HEK293 (cell line): ENCODE results near the gene DGKG.

Source experiments
- CTCF ChIA-PET: fragments of 350-600 bp; formaldehyde crosslinking; extraction: SDS; loops from one replicate; lab custom pipeline; 2021; ENCODE audit warnings: antibody characterized with exemption; lab: Yijun Ruan, JAX
- POLR2A ChIA-PET: fragments of 300-600 bp; formaldehyde crosslinking; extraction: SDS; loops from one replicate; lab custom pipeline; 2020; ENCODE audit warnings: antibody characterized with exemption, inconsistent platforms; lab: Yijun Ruan, JAX
- H3K27ac ChIP-seq: fragments of 200-500 bp; sonication (Bioruptor generic); 2 replicates; pipeline ENCODE4 v1.5.1; 2014; ENCODE audit warnings: low read depth, low read length, control low read depth, inconsistent platforms; ENCODE audit errors: extremely low read depth
- H3K36me3 ChIP-seq, 2 experiments: fragments of 200-500 bp in 1 of 2; sonication (Bioruptor generic) in 1 of 2; 1 replicate in 1 of 2; 2 replicates in 1 of 2; pipeline ENCODE4 v1.5.1; 2014 to 2017; ENCODE audit warnings: inconsistent platforms in 2 of 2, low read length in 2 of 2; ENCODE audit not compliant: control insufficient read depth in 2 of 2, insufficient read depth in 1 of 2
- H3K4me1 ChIP-seq: fragments of 200-500 bp; sonication (Bioruptor generic); 2 replicates; pipeline ENCODE4 v1.5.1; 2014; ENCODE audit warnings: mild to moderate bottlenecking, low read length, inconsistent platforms; ENCODE audit not compliant: control insufficient read depth, insufficient read depth
- H3K4me3 ChIP-seq: 2 replicates; pipeline ENCODE4 v1.5.1; 2011; ENCODE audit warnings: low read depth, mild to moderate bottlenecking, control low read depth, low read length, moderate library complexity
- H3K9me3 ChIP-seq: fragments of 200-500 bp; sonication (Bioruptor generic); 2 replicates; pipeline ENCODE4 v1.5.1; 2014; ENCODE audit warnings: low read depth, low read length, inconsistent platforms; ENCODE audit not compliant: control insufficient read depth, insufficient read depth
- BCL11A ChIP-seq: fragments of 450-650 bp; formaldehyde crosslinking; IDR thresholded peaks from 2 replicates; pipeline ENCODE4 v1.5.1; 2016; ENCODE audit warnings: low read depth, missing biosample characterization, missing genetic modification characterization
- EGR2 ChIP-seq: fragments of 450-650 bp; formaldehyde crosslinking; IDR thresholded peaks from 2 replicates; pipeline ENCODE4 v1.5.1; 2016; ENCODE audit warnings: low read depth, missing biosample characterization, missing genetic modification characterization
- IKZF3 ChIP-seq: fragments of 450-650 bp; IDR thresholded peaks from 2 replicates; pipeline ENCODE4 v1.5.0; 2018; ENCODE audit warnings: missing biosample characterization, mild to moderate bottlenecking, missing genetic modification characterization, moderate library complexity
- KLF1 ChIP-seq: fragments of 450-650 bp; formaldehyde crosslinking; IDR thresholded peaks from 2 replicates; pipeline ENCODE4 v1.5.1; 2016; ENCODE audit warnings: missing biosample characterization, missing genetic modification characterization
- SALL2 ChIP-seq: fragments of 450-650 bp; formaldehyde crosslinking; IDR thresholded peaks from 2 replicates; pipeline ENCODE4 v1.5.0; 2017; ENCODE audit warnings: missing biosample characterization, mild to moderate bottlenecking, missing genetic modification characterization, borderline replicate concordance
- SCRT2 ChIP-seq: fragments of 450-650 bp; formaldehyde crosslinking; IDR thresholded peaks from 2 replicates; pipeline ENCODE4 v1.5.1; 2016; ENCODE audit warnings: missing biosample characterization, missing genetic modification characterization
- SP3 ChIP-seq: fragments of 450-650 bp; formaldehyde crosslinking; IDR thresholded peaks from 2 replicates; pipeline ENCODE4 v1.5.1; 2016; ENCODE audit warnings: missing biosample characterization, missing genetic modification characterization
- TCF7L2 ChIP-seq: IDR thresholded peaks from 2 replicates; pipeline ENCODE4 v1.6.1; 2011; ENCODE audit warnings: low read depth, mild to moderate bottlenecking, inconsistent platforms, low read length, moderate library complexity, borderline replicate concordance
- ZFHX2 ChIP-seq: fragments of 450-650 bp; formaldehyde crosslinking; conservative IDR thresholded peaks from 2 replicates; pipeline ENCODE4 v1.5.1; 2016; ENCODE audit warnings: missing biosample characterization, missing genetic modification characterization
- ZFP41 ChIP-seq: fragments of 450-650 bp; formaldehyde crosslinking; IDR thresholded peaks from 2 replicates; pipeline ENCODE4 v1.5.1; 2016; ENCODE audit warnings: missing biosample characterization, missing genetic modification characterization, borderline replicate concordance
- ZNF175 ChIP-seq: fragments of 450-650 bp; formaldehyde crosslinking; IDR thresholded peaks from 2 replicates; pipeline ENCODE4 v1.5.1; 2016; ENCODE audit warnings: missing biosample characterization, missing genetic modification characterization
- ZNF311 ChIP-seq: fragments of 450-650 bp; formaldehyde crosslinking; IDR thresholded peaks from 2 replicates; pipeline ENCODE4 v1.5.1; 2017; ENCODE audit warnings: missing biosample characterization, missing genetic modification characterization, borderline replicate concordance
- ZNF391 ChIP-seq: fragments of 450-650 bp; formaldehyde crosslinking; IDR thresholded peaks from 2 replicates; pipeline ENCODE4 v1.5.1; 2016; ENCODE audit warnings: low read depth, missing biosample characterization, missing genetic modification characterization, borderline replicate concordance
- ZNF433 ChIP-seq: fragments of 450-650 bp; formaldehyde crosslinking; IDR thresholded peaks from 2 replicates; pipeline ENCODE4 v1.5.1; 2016; ENCODE audit warnings: missing biosample characterization, missing genetic modification characterization, low read depth
- ZNF623 ChIP-seq: fragments of 450-650 bp; formaldehyde crosslinking; IDR thresholded peaks from 2 replicates; pipeline ENCODE4 v1.5.1; 2016; ENCODE audit warnings: missing biosample characterization, missing genetic modification characterization
- ZXDB ChIP-seq: fragments of 450-650 bp; formaldehyde crosslinking; IDR thresholded peaks from 2 replicates; pipeline ENCODE4 v1.5.1; 2016; ENCODE audit warnings: missing biosample characterization, missing genetic modification characterization
- TF ChIP-seq, protein P1 (sequence below): fragments of 450-650 bp; formaldehyde crosslinking; IDR thresholded peaks from 2 replicates; pipeline ENCODE4 v1.5.1; 2016; ENCODE audit warnings: missing biosample characterization, missing genetic modification characterization
- TF ChIP-seq, protein P2 (sequence below): fragments of 450-650 bp; formaldehyde crosslinking; IDR thresholded peaks from 2 replicates; pipeline ENCODE4 v1.5.1; 2016; ENCODE audit warnings: missing biosample characterization, missing genetic modification characterization, borderline replicate concordance

The DGKG gene

GRCh38 chr3:186257866-186258265 is 104.2 kb downstream of the DGKG start:
- Histone ChIP-seq H3K4me3 (no peak overlapping the region), H3K27ac (no peak overlapping the region), H3K9me3 (no peaks in the 10 kb centered on the region), H3K4me1 (no peaks in the 10 kb centered on the region), H3K36me3 (no peaks in the 10 kb centered on the region)
- POLR2A ChIA-PET: no interaction called here
- CTCF ChIA-PET: interaction anchor here (0.6 to 5.7 kb wide), 6 partner anchors 14 to 359 kb away, joined by 3 to 81 read pairs (median 5); no protein-coding TSS in a partner anchor
- TF ChIP-seq ZNF433 (tag by site-specific recombination) (no peak), ZFP41 (no peak), ZNF623 (no peak), ZXDB (tag by site-specific recombination) (no peak), IKZF3 (no peak), SP3 (tag by site-specific recombination) (no peak), BCL11A (tag by site-specific recombination) (no peak), ZNF391 (tag by site-specific recombination) (no peak), SALL2 (tag by site-specific recombination) (no peak), SCRT2 (no peak)
- TF ChIP-seq, protein P1, sequence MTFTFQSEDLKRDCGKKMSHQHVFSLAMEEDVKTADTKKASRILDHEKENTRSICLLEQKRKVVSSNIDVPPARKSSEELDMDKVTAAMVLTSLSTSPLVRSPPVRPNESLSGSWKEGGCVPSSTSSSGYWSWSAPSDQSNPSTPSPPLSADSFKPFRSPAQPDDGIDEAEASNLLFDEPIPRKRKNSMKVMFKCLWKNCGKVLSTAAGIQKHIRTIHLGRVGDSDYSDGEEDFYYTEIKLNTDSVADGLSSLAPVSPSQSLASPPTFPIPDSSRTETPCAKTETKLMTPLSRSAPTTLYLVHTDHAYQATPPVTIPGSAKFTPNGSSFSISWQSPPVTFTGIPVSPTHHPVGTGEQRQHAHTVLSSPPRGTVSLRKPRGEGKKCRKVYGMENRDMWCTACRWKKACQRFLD (tag by site-specific recombination): no peak
- TF ChIP-seq, protein P2, sequence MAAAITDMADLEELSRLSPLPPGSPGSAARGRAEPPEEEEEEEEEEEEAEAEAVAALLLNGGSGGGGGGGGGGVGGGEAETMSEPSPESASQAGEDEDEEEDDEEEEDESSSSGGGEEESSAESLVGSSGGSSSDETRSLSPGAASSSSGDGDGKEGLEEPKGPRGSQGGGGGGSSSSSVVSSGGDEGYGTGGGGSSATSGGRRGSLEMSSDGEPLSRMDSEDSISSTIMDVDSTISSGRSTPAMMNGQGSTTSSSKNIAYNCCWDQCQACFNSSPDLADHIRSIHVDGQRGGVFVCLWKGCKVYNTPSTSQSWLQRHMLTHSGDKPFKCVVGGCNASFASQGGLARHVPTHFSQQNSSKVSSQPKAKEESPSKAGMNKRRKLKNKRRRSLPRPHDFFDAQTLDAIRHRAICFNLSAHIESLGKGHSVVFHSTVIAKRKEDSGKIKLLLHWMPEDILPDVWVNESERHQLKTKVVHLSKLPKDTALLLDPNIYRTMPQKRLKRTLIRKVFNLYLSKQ (tag by site-specific recombination): no peak

DNA sequence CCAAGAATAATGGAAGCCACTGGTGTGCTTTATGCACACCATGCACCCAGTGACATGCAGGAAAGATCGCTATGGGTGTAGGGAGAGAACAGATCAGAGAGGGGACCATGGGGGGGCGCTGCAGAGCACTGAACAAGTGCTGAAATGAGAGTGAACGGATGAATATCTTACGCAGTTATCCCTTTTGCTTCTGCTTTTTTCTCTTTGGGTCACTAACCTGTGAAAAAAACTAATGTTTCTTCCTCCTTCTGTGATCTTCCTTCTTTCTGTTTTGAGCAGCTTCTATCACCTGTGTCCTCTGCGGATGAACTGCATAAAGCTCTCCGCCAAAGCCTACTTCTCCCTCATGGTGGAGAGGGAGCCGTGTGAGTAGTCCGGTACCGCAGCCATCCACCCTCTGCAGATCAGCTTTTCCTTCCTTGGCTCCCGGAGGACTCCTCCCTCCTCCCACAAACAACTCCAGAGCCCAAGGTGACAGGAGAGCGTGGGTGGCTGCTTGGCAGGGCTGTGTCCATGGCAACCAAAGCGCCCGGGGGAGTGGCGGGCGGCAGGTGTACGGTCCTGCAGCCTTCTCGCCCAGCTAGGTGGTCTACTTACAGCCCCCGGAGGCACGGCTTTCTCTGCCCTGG is 106.2 kb downstream of the DGKG start:
- Histone ChIP-seq H3K36me3 (no peaks in the 10 kb centered on the region), H3K4me1 (no peaks in the 10 kb centered on the region)
- ChIA-PET CTCF (interaction anchor here (0.6 to 2.0 kb wide), 11 partner anchors 8 to 709 kb away, joined by 3 to 14 read pairs (median 4); no protein-coding TSS in a partner anchor), POLR2A (no interaction called here)
- TF ChIP-seq, protein P1 (tag by site-specific recombination): no peak
- TF ChIP-seq KLF1 (tag by site-specific recombination) (no peak), ZNF311 (no peak), ZNF175 (no peak), EGR2 (tag by site-specific recombination) (peak; percentile 80), ZFHX2 (tag by site-specific recombination) (peak; percentile 83), TCF7L2 (no peak), ZXDB (tag by site-specific recombination) (no peak)
- TF ChIP-seq, all 188 proteins: peak for 2
- Histone ChIP-seq H3K9me3 (no peaks in the 10 kb centered on the region), H3K4me3 (peak overlapping the region; percentile 8), H3K27ac (no peak overlapping the region)
